Omental fat pad (tissue), 4 donors: ENCODE data around the gene CTDP1. TPM values are rescaled to one million over a fixed set of nuclear protein-coding genes. Genes with fewer than 3 reads are reported as not detected.
"Not testable (repeated sequence)": the region's sequence is repeated elsewhere in the genome, so short reads cannot be mapped to it uniquely, and the experiment has no call there.

ENCODE experiments used
- ATAC-seq: fragments of 150-250 bp; one replicate; pipeline ENCODE4 v1.9.1; 2016; ENCODE audit warnings: mild to moderate bottlenecking, moderate library complexity; ENCODE audit not compliant: low FRiP score
- DNase-seq: peaks from one replicate; pipeline ENCODE4 v3.0.0-alpha.2; 2019; ENCODE audit warnings: low spot score
- CTCF ChIP-seq, 3 donors: fragments of 450-650 bp; IDR thresholded peaks; one replicate each; pipeline ENCODE4 v1.5.1; 2016 to 2017; ENCODE audit warnings: antibody characterized with exemption in 3 of 3, mild to moderate bottlenecking in 3 of 3, moderate library complexity in 2 of 3
- total RNA-seq, 4 donors: library from RNA; depleted of rRNA; stranded (reverse); fragments of >200 nt; gene quantifications; one replicate each; pipeline ENCODE4 v1.1.0, GENCODE V29; 2016

The CTDP1 gene
- total RNA-seq, 4 donors from 2014 or later: 11.8 to 25.2 (median 16.0) TPM

GRCh38 chr18:79744625-79745024 lies 65.0 kb downstream of the CTDP1 start:
- TF ChIP-seq CTCF (IDR thresholded peaks at IDR 0.05): no peak
- DNase-seq (no peak), ATAC-seq (no peak)

- DNase-seq: no peak
- ATAC-seq: no peak
- no peak for TF ChIP-seq CTCF (IDR thresholded peaks at IDR 0.05)
Measured at GRCh38 chr18:79746730-79747129, 67.1 kb downstream of the CTDP1 start.

- ATAC-seq (no peak), DNase-seq (no peak)
- no peak for TF ChIP-seq CTCF (IDR thresholded peaks at IDR 0.05)
Measured at GRCh38 chr18:79747156-79747845, 67.7 kb downstream of the CTDP1 start.

- no peak for DNase-seq
- TF ChIP-seq CTCF (IDR thresholded peaks at IDR 0.05): no peak
- ATAC-seq: no peak
Measured at GRCh38 chr18:79748321-79749180, 68.9 kb downstream of the CTDP1 start.

- DNase-seq: no peak
- ATAC-seq: peak; percentile 48
- no peak for TF ChIP-seq CTCF (IDR thresholded peaks at IDR 0.05)
Measured at GRCh38 chr18:79749251-79750191, 69.9 kb downstream of the CTDP1 start.

- ATAC-seq: no peak
- TF ChIP-seq CTCF (IDR thresholded peaks at IDR 0.05): no peak
- DNase-seq: peak; percentile 11
Measured at GRCh38 chr18:79750980-79751571, 71.5 kb downstream of the CTDP1 start.

- DNase-seq, ATAC-seq: not testable (repeated sequence)
Measured at GRCh38 chr18:79751918-79752578, 72.4 kb downstream of the CTDP1 start.

- DNase-seq, ATAC-seq: not testable (repeated sequence)
Measured at GRCh38 chr18:79752946-79753345, 73.3 kb downstream of the CTDP1 start.
